ENCODE results near the gene LRRK1.

The LRRK1 gene

DNA sequence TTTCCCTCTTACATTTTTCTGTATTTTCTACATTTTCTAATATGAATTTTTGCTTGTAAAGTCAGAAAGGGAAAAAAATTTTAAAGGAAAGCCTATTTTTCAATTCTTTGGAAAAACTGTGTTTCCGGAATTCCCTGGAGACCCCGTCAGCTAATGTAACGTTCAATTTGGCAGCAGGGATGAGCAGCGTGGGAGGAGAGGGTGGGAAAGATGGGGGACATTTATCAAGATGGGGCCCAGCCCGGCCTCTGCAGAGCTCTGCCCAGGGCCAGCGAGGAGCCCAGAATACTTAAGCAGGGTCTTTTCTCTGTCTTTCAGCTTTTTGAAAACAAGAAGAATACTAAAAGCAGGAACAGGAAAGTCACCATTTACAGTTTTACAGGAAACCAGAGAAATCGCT is 129.0 kb downstream of the LRRK1 start:
- DNase-seq: no peak
- Histone ChIP-seq H2BK15ac (ENCODE audit: low read depth, poor library complexity, severe bottlenecking) (no peak overlapping the region), H2BK12ac (ENCODE audit: low read length in 2 of 2) (no peak overlapping the region), H3K36me3 (ENCODE audit: control insufficient read depth in 1 of 2, insufficient read depth in 2 of 2, low read depth in 1 of 2, low read length in 2 of 2) (peaks cover 2 to 71% of the 10 kb centered on the region in 2 experiments), H2BK5ac (ENCODE audit: low read depth, low read length, poor library complexity, severe bottlenecking) (no peak overlapping the region), H3K79me1 (replicated peaks; ENCODE audit: low read length, poor library complexity, severe bottlenecking) (no peaks in the 10 kb centered on the region), H2BK120ac (ENCODE audit: low read depth, low read length) (no peak overlapping the region), H3K4ac (ENCODE audit: low read depth in 1 of 2, low read length in 2 of 2) (no peak overlapping the region), H2AFZ (ENCODE audit: low read depth, low read length) (no peak overlapping the region), H3K27ac (ENCODE audit: low read length, poor library complexity, severe bottlenecking) (no peak overlapping the region), H4K8ac (ENCODE audit: low read length) (no peak overlapping the region), H4K91ac (ENCODE audit: low read length) (no peak overlapping the region), H3K14ac (ENCODE audit: low read length in 2 of 2) (no peak overlapping the region), H3K4me2 (ENCODE audit: low read length, poor library complexity, severe bottlenecking) (no peak overlapping the region), H3K9me3 (ENCODE audit: control insufficient read depth, low read length) (no peaks in the 10 kb centered on the region), H3K23ac (ENCODE audit: low read length in 2 of 2) (no peak overlapping the region), H3K27me3 (ENCODE audit: control insufficient read depth in 1 of 2, insufficient read depth in 1 of 2, low read length in 2 of 2) (no peaks in the 10 kb centered on the region), H3K4me3 (ENCODE audit: insufficient read depth in 1 of 2, low read depth in 1 of 2, low read length in 2 of 2) (no peak overlapping the region), H3K18ac (ENCODE audit: low read depth in 1 of 2, low read length in 2 of 2) (no peak overlapping the region), H3K9ac (ENCODE audit: low read length) (peak overlapping the region; percentile 15), H3K4me1 (ENCODE audit: control insufficient read depth, insufficient read depth, low read depth, low read length) (no peaks in the 10 kb centered on the region), H2AK5ac (ENCODE audit: low read length, severe bottlenecking) (no peak overlapping the region)
- WGBS: 86% methylated on average over 7 of the region's 7 CpGs

DNA sequence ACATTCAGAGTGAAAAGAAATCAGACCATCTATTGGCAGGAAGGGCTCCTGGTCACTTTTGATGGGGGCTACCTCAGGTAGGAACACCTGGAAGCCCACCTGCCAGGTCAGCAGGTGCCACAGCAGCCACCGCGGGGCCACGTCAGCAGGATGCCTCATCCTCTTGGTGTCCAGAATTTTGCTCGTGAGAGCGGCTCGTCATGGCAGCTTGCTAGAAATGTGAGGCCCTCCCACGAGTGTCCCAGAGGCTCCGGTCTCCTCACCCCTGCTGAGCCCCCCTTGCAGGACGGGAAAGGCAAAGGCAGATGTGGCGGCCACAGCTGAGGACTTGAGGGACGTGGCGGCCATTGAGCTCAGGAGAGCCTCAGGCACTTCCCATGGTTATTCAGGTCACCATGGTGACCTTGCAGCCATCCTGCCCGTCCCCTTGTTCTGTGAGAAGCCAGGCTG is 129.4 kb downstream of the LRRK1 start:
- Histone ChIP-seq H3K14ac (ENCODE audit: low read length in 2 of 2) (no peak overlapping the region), H4K8ac (ENCODE audit: low read length) (no peak overlapping the region), H3K79me1 (replicated peaks; ENCODE audit: low read length, poor library complexity, severe bottlenecking) (no peaks in the 10 kb centered on the region), H2AFZ (ENCODE audit: low read depth, low read length) (no peak overlapping the region), H3K23ac (ENCODE audit: low read length in 2 of 2) (no peak overlapping the region), H3K27me3 (ENCODE audit: control insufficient read depth in 1 of 2, insufficient read depth in 1 of 2, low read length in 2 of 2) (no peaks in the 10 kb centered on the region), H2AK5ac (ENCODE audit: low read length, severe bottlenecking) (no peak overlapping the region), H3K18ac (ENCODE audit: low read depth in 1 of 2, low read length in 2 of 2) (no peak overlapping the region), H3K9me3 (ENCODE audit: control insufficient read depth, low read length) (no peaks in the 10 kb centered on the region), H3K4me3 (ENCODE audit: insufficient read depth in 1 of 2, low read depth in 1 of 2, low read length in 2 of 2) (no peak overlapping the region), H3K4me2 (ENCODE audit: low read length, poor library complexity, severe bottlenecking) (no peak overlapping the region), H3K9ac (ENCODE audit: low read length) (no peak overlapping the region), H3K27ac (ENCODE audit: low read length, poor library complexity, severe bottlenecking) (no peak overlapping the region), H2BK15ac (ENCODE audit: low read depth, poor library complexity, severe bottlenecking) (no peak overlapping the region), H3K4ac (ENCODE audit: low read depth in 1 of 2, low read length in 2 of 2) (no peak overlapping the region), H2BK5ac (ENCODE audit: low read depth, low read length, poor library complexity, severe bottlenecking) (no peak overlapping the region), H2BK120ac (ENCODE audit: low read depth, low read length) (no peak overlapping the region), H3K4me1 (ENCODE audit: control insufficient read depth, insufficient read depth, low read depth, low read length) (no peaks in the 10 kb centered on the region), H4K91ac (ENCODE audit: low read length) (no peak overlapping the region), H3K36me3 (ENCODE audit: control insufficient read depth in 1 of 2, insufficient read depth in 2 of 2, low read depth in 1 of 2, low read length in 2 of 2) (peaks cover 6 to 76% of the 10 kb centered on the region in 2 experiments), H2BK12ac (ENCODE audit: low read length in 2 of 2) (no peak overlapping the region)
- 87% methylated on average over 13 of the region's 13 CpGs for WGBS
- no peak for DNase-seq

DNA sequence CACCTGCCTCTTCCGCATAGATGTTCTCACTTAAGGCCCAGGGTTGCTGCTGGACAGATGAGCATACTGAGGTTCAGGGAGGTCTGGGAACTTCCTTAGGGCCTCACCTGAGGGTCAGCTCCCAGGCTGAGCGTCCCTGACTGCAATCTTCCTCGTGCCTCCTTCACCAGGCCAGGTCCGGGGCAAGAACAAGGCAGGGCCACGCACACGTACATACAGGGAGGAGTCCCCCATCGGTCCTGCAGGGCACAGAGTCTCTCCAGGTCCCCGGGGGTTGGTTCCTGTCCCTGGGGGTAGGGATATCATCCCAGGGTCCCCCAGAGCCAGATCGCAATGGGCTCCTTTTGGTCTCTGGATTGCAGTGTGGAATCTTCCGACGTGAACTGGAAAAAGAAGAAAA is 130.1 kb downstream of the LRRK1 start:
- H4K8ac ChIP-seq (ENCODE audit: low read length): no peak overlapping the region
- WGBS: 86% methylated on average over 11 of the region's 11 CpGs
- no peak overlapping the region for H3K4me3 ChIP-seq (ENCODE audit: insufficient read depth in 1 of 2, low read depth in 1 of 2, low read length in 2 of 2)
- no peak overlapping the region for H4K91ac ChIP-seq (ENCODE audit: low read length)
- no peak overlapping the region for H3K23ac ChIP-seq (ENCODE audit: low read length in 2 of 2)
- no peak overlapping the region for H2BK5ac ChIP-seq (ENCODE audit: low read depth, low read length, poor library complexity, severe bottlenecking)
- H3K18ac ChIP-seq (ENCODE audit: low read depth in 1 of 2, low read length in 2 of 2): no peak overlapping the region
- H3K14ac ChIP-seq (ENCODE audit: low read length in 2 of 2): no peak overlapping the region
- DNase-seq: no peak
- no peak overlapping the region for H3K9ac ChIP-seq (ENCODE audit: low read length)
- no peak overlapping the region for H2AFZ ChIP-seq (ENCODE audit: low read depth, low read length)
- H3K27me3 ChIP-seq (ENCODE audit: control insufficient read depth in 1 of 2, insufficient read depth in 1 of 2, low read length in 2 of 2): no peaks in the 10 kb centered on the region
- H3K36me3 ChIP-seq (ENCODE audit: control insufficient read depth in 1 of 2, insufficient read depth in 2 of 2, low read depth in 1 of 2, low read length in 2 of 2): peaks cover 6 to 77% of the 10 kb centered on the region in 2 experiments
- no peak overlapping the region for H2BK120ac ChIP-seq (ENCODE audit: low read depth, low read length)
- H3K4me2 ChIP-seq (ENCODE audit: low read length, poor library complexity, severe bottlenecking): no peak overlapping the region
- no peaks in the 10 kb centered on the region for H3K4me1 ChIP-seq (ENCODE audit: control insufficient read depth, insufficient read depth, low read depth, low read length)
- H3K79me1 ChIP-seq (replicated peaks; ENCODE audit: low read length, poor library complexity, severe bottlenecking): no peaks in the 10 kb centered on the region
- no peak overlapping the region for H2BK12ac ChIP-seq (ENCODE audit: low read length in 2 of 2)
- H3K27ac ChIP-seq (ENCODE audit: low read length, poor library complexity, severe bottlenecking): no peak overlapping the region
- H2AK5ac ChIP-seq (ENCODE audit: low read length, severe bottlenecking): no peak overlapping the region
- H3K4ac ChIP-seq (ENCODE audit: low read depth in 1 of 2, low read length in 2 of 2): no peak overlapping the region
- no peak overlapping the region for H2BK15ac ChIP-seq (ENCODE audit: low read depth, poor library complexity, severe bottlenecking)
- no peaks in the 10 kb centered on the region for H3K9me3 ChIP-seq (ENCODE audit: control insufficient read depth, low read length)

DNA sequence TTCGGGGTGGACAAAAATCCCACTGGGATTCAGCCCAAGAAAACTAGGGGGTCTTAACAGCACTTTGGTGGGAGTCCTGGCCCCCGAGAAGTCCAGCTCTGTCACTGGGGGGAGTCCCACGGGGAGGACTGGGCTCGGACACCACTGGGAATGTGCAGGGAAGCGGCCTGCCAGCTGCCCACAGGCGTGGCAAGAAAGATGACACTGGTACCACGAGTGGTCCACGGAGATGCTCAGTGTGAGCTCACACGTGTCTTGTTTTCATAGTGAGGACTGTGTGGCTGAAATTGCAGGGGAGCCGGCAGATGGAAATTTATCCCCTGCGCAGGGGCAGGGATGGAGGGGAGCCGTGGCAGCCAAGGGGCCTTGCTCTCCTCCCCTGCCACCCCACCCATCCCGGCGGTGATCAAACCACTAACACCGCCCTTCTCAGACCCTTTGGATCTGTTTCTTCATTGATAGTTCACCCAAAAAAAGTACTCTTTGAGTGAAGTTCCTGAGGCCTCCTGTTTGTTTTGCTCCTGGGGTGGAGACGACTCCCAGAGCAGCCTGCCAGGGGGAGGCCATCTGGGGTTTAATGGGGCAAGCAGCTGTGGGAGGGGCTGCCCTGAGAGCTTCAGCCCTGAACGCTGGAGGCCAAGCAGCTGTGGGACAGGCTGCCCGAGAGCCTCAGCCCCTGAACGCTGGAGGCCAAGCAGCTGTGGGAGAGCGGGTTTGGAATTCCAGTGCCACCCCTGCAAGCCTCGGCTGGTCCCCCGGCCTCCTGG is 130.9 kb downstream of the LRRK1 start:
- Histone ChIP-seq H3K14ac (ENCODE audit: low read length in 2 of 2) (no peak overlapping the region), H3K27me3 (ENCODE audit: control insufficient read depth in 1 of 2, insufficient read depth in 1 of 2, low read length in 2 of 2) (no peaks in the 10 kb centered on the region), H3K9me3 (ENCODE audit: control insufficient read depth, low read length) (no peaks in the 10 kb centered on the region), H3K79me1 (replicated peaks; ENCODE audit: low read length, poor library complexity, severe bottlenecking) (no peaks in the 10 kb centered on the region), H3K4me2 (ENCODE audit: low read length, poor library complexity, severe bottlenecking) (no peak overlapping the region), H3K23ac (ENCODE audit: low read length in 2 of 2) (peak overlapping the region in 1 of 2 experiments; percentile 23), H2AK5ac (ENCODE audit: low read length, severe bottlenecking) (no peak overlapping the region), H3K18ac (ENCODE audit: low read depth in 1 of 2, low read length in 2 of 2) (no peak overlapping the region), H3K9ac (ENCODE audit: low read length) (no peak overlapping the region), H2BK120ac (ENCODE audit: low read depth, low read length) (no peak overlapping the region), H2BK5ac (ENCODE audit: low read depth, low read length, poor library complexity, severe bottlenecking) (no peak overlapping the region), H3K4ac (ENCODE audit: low read depth in 1 of 2, low read length in 2 of 2) (no peak overlapping the region), H4K91ac (ENCODE audit: low read length) (no peak overlapping the region), H2AFZ (ENCODE audit: low read depth, low read length) (no peak overlapping the region), H3K36me3 (ENCODE audit: control insufficient read depth in 1 of 2, insufficient read depth in 2 of 2, low read depth in 1 of 2, low read length in 2 of 2) (peaks cover 6 to 75% of the 10 kb centered on the region in 2 experiments), H2BK12ac (ENCODE audit: low read length in 2 of 2) (no peak overlapping the region), H4K8ac (ENCODE audit: low read length) (no peak overlapping the region), H3K4me1 (ENCODE audit: control insufficient read depth, insufficient read depth, low read depth, low read length) (no peaks in the 10 kb centered on the region), H3K27ac (ENCODE audit: low read length, poor library complexity, severe bottlenecking) (no peak overlapping the region), H3K4me3 (ENCODE audit: insufficient read depth in 1 of 2, low read depth in 1 of 2, low read length in 2 of 2) (no peak overlapping the region), H2BK15ac (ENCODE audit: low read depth, poor library complexity, severe bottlenecking) (no peak overlapping the region)
- no peak for DNase-seq
- 87% methylated on average over 20 of the region's 22 CpGs for WGBS
